NB4 (cell line): ENCODE results near the gene KSR1.

ENCODE experiments used
- DNase-seq: peaks from one replicate; pipeline ENCODE4 v3.0.0; 2010; ENCODE audit warnings: low read depth
- H3K4me3 ChIP-seq: one replicate; pipeline ENCODE4 v1.5.1; 2011; ENCODE audit warnings: mild to moderate bottlenecking, low read depth, low read length, moderate library complexity
- CTCF ChIP-seq: IDR thresholded peaks from one replicate; pipeline ENCODE4 v1.5.1; 2012; ENCODE audit warnings: low read depth, low read length
- MAX ChIP-seq: IDR thresholded peaks from 2 replicates; pipeline ENCODE4 v1.6.1; 2011; ENCODE audit warnings: low read depth, low read length
- MYC ChIP-seq: IDR thresholded peaks from 2 replicates; pipeline ENCODE4 v1.6.1; 2011; ENCODE audit warnings: low read depth, low read length
- POLR2A ChIP-seq: IDR thresholded peaks from 2 replicates; pipeline ENCODE4 v1.6.1; 2011; ENCODE audit warnings: mild to moderate bottlenecking; ENCODE audit not compliant: insufficient read length; ENCODE audit errors: extremely low read depth

The KSR1 gene

GRCh38 chr17:27577884-27578717, 121.9 kb downstream of the KSR1 start:
- no peak overlapping the region for H3K4me3 ChIP-seq
- TF ChIP-seq POLR2A, result no peak
- no peak for TF ChIP-seq MAX
- TF ChIP-seq CTCF, result no peak
- TF ChIP-seq MYC, result no peak
- DNase-seq, result no peak

GRCh38 chr17:27578718-27579085, 122.5 kb downstream of the KSR1 start:
- DNase-seq, result peak; percentile 44
- TF ChIP-seq POLR2A (no peak), MYC (no peak), CTCF (no peak), MAX (no peak)
- H3K4me3 ChIP-seq, result no peak overlapping the region

GRCh38 chr17:27579304-27579703, 123.1 kb downstream of the KSR1 start:
- DNase-seq, result no peak
- no peak for TF ChIP-seq CTCF
- TF ChIP-seq POLR2A, result no peak
- TF ChIP-seq MYC, result no peak
- no peak for TF ChIP-seq MAX
- H3K4me3 ChIP-seq, result no peak overlapping the region

GRCh38 chr17:27579897-27580321, 123.7 kb downstream of the KSR1 start:
- no peak for DNase-seq
- no peak for TF ChIP-seq MAX
- no peak for TF ChIP-seq POLR2A
- TF ChIP-seq CTCF, result no peak
- no peak overlapping the region for H3K4me3 ChIP-seq

- no peak for TF ChIP-seq CTCF
- no peak overlapping the region for H3K4me3 ChIP-seq
- no peak for DNase-seq
Observed at GRCh38 chr17:27581016-27581415, 124.8 kb downstream of the KSR1 start.

GRCh38 chr17:27582696-27583095, 126.4 kb downstream of the KSR1 start:
- TF ChIP-seq MYC (no peak), MAX (no peak), CTCF (no peak), POLR2A (no peak)
- H3K4me3 ChIP-seq, result no peak overlapping the region
- no peak for DNase-seq
